GM18499 (cell line): ENCODE measurements around the gene LPP.

ENCODE experiments used
- ATAC-seq: cut with Tn5 transposase; IDR thresholded peaks from one replicate; pipeline ENCODE4 v1.9.1; 2021; ENCODE audit warnings: moderate number of reproducible peaks; ENCODE audit not compliant: insufficient read depth, unreplicated experiment

Gene LPP

GRCh38 chr3:188670446-188670845 is 516.5 kb downstream of the LPP start:
- ATAC-seq, result no peak

GRCh38 chr3:188671971-188672370 is 518.0 kb downstream of the LPP start:
- ATAC-seq, result no peak

GRCh38 chr3:188672840-188673239 is 518.9 kb downstream of the LPP start:
- ATAC-seq, result no peak

DNA sequence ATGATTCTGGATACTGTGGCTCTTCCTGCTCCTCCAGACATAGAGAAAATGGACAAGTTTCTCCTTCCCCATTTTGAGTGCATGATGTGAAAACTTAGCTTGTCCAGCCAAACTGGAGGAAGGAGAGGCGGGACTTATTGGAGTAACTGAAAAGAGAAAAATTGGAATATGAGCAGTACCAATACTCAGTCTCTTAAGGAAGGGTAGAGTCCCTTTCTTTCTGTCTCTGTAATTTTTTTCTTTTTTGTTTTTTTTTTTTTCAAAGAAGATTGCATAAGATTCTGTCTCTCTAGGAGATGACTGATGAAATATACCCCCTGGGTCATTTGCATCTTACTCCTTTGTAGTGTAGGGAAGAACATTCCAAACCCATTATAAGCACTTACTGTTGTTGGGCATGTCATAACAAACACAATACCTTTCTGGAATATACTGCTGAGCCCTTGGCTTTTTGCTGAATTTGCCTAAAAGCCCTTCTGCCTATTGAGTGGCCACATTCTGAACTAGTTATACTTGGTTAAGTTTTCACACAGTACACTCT is 519.8 kb downstream of the LPP start:
- no peak for ATAC-seq

DNA sequence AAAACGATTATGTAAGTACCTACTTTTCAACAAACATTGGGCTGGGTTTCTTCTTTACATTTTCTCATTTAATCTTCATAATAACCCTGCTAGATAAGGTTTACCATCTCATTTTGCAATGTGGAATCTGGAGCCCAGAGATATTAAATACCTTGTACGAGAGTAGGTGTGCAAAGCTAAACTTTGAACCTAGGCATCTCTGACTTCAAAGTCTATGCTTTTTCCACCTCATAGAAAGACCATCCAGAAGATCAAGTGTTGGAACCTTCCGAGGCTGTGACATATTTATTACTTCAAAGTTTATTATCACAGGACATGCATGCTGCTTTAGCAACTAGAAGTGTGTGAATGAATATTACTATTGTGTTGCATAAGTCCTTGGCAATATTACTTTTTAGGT is 520.6 kb downstream of the LPP start:
- ATAC-seq, result no peak

- no peak for ATAC-seq
Observed at GRCh38 chr3:188677344-188677743, 523.4 kb downstream of the LPP start.

- ATAC-seq, result no peak
Observed at GRCh38 chr3:188680189-188680588, 526.2 kb downstream of the LPP start.

DNA sequence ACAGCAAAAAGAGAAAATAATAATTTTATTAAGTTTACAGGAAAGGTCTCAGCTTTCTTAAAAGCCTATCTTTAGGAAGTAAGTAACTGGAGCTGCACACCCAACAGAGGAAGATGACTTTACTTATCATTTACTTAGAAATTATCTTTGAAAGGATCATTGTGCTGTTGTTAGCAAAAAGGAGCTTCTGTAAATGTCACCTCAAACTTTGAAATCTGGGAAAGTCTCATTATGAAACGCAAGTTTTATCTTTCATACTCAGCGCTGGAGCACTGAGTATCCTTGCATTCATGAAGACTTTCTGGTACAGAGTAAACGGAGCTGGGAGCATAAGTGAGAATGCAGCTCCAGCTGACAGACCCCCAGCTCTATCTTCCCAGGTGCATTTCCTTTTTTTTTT is 526.6 kb downstream of the LPP start:
- no peak for ATAC-seq

DNA sequence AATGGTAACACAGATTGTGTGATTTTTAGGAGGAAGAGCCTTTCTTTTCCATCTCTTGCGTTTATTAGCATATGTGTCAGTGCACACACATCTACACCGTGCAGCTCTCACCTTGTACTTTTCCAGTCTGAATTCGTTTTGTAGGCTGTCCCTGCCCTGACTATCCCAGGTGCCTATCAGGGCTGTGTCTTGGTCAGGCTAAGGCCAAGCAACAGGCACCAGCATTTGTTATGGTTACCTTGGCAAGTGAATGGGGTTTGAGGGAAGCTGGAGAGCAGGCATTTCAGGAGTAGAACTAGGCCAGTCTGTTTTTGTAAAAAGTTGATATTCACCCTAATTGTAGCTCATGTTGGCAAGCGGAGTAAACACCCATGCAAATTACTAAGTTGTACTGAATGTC is 528.4 kb downstream of the LPP start:
- ATAC-seq, result no peak

- no peak for ATAC-seq
Observed at GRCh38 chr3:188683032-188683521, 529.1 kb downstream of the LPP start.

DNA sequence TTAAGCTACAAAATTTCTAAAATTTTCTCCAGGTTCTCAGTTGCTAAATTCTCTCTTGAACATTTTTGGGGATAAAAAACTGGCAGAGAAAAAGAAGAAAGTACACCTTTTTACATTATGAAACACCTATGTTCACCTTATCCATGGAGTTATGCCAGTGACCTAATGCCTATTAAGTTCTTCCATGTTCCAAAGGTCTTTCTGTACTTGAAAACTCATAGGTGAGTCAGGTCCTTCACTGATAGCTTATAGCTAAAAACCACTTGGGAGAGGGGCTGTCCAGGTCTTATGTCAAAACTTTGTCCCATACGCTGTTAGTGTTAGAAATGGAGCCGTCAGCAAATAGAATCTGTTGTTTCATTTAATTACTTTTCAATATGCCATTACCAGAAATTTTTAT is 530.3 kb downstream of the LPP start:
- no peak for ATAC-seq

DNA sequence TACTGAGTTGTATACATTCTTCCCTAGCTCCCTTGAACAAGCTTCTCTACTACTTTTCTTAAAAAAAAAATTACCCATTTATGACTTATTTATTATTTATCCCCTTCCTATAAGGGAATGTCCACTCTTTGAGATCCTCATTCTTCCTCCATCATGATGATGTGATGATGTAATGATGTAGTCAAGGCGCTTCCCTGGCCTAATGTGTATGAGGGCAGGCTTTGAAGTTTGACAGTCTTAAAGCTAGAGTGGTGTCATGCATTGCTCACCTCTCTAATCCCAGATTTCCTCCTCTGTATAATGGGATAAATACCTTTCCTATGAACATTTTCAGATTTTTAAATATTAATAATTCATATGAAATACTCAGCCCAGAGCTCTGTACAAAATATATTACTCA is 531.8 kb downstream of the LPP start:
- ATAC-seq, result no peak

DNA sequence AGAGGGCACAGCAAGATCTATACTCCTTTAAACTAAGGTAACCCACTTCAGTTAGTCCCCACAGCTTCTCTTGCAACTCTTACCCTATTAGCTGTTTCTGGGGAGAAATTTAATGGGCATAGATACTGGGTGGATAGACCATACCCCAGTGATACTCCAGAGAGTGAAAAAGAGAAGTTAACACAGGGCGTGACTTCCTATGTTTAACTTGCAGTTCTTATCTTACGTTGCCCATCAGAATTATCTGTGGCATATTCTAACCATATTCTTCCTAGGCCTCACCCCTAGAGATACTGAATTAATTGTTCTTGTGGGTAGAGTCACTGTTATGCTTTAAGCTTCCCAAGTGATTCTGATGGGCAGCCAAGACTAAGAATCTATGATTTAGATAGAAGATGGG is 532.4 kb downstream of the LPP start:
- no peak for ATAC-seq

- ATAC-seq, result no peak
Observed at GRCh38 chr3:188687389-188687788, 533.4 kb downstream of the LPP start.

DNA sequence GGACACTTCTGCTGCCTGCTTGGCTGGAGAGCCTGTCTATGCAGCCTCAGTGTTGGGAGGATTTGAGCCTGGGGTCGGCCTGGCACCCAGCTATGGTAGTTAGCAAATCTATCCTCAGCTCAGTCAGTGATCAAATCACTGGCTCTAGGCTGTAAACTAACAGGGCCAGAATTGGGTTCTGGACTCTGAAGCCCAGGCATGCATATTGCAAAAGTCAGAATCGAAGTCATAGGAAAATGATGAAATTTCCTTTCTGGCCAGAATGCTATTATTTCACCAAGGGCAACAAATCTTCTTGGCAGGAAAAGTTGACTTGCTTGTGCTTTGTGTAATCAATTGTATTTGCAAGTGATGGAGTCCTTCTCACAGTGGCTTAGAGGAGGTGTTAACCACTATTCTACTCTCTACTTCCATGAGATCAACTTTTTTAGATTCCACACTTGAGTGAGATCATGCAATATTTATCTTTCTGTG is 535.2 kb downstream of the LPP start:
- ATAC-seq, result no peak

DNA sequence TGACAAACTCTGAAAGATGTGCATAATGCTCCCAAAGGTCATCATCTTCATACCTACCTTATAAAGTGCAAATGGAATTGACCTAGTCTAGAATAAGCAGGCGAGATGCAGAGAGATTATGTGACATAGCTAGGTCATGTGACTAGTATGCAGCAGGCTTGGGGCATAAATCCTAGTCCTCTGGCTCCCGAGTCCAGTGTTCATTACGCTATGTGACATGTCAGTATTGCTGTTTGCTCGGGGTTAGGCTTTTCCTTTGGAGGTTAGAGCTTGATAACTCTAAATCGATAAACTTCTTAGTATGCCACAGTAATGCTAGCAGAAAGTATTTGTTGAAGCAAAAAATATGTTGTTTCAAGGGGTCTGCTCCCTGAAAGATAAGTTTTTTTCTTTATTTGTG is 536.1 kb downstream of the LPP start:
- no peak for ATAC-seq

DNA sequence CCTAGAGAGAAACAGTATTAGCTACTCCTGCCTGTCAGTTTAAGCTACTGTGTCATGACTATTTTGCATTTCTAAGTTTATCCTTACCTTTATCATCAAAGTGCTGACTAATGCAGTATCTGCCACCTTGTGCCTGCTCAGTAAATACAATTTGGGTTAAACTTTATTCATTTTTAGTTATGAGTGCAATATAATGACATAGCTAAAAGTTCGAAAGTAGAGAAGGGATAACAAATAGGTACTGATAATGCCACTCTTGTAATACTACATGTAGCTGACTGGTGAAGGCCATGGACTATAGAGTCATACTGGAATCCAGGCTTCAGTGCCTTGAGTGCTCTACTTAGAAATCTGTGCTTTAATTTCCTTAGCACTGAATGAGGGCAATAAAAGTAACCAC is 537.0 kb downstream of the LPP start:
- ATAC-seq, result no peak

DNA sequence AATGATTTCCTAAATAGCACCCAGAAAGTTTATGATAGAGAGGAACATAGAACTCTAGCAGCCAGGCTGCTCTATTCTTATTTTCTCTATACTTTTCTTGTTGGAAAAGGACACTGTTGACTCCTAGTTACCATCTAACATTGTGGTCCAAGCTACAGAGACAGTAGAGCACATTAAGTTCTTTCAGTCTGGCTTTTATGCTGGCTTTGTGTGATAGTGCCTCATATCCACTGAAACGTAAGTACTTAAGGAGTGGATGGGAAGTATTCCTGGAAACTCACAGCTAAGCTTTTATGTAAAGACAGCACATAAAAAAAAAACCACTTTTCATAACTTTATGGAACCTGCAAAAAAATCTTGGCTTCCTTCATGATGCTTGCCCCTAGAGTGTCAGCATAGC is 537.7 kb downstream of the LPP start:
- no peak for ATAC-seq

- ATAC-seq, result no peak
Observed at GRCh38 chr3:188692700-188693099, 538.7 kb downstream of the LPP start.

DNA sequence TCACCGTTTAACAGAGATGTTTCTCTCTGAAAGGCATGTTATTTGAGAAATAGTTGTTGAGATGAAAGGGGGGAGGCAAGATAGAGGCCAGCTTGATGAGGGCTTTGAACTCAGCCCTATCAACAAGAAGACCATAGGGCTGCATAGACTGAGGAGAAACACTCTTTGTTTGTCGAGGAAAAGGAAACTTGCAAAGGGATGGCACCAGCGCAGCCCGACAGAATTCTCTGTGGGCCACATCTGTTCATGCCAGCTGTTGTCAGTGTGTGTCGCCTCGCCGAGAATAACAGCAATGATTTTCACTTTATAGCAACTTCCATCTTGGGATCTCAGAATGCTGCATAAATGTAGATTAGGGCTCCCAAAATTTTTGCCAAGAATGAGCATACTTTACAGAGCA is 539.5 kb downstream of the LPP start:
- ATAC-seq, result no peak

GRCh38 chr3:188695241-188695640 is 541.3 kb downstream of the LPP start:
- no peak for ATAC-seq

GRCh38 chr3:188697127-188697526 is 543.2 kb downstream of the LPP start:
- peak; percentile 75 for ATAC-seq

DNA sequence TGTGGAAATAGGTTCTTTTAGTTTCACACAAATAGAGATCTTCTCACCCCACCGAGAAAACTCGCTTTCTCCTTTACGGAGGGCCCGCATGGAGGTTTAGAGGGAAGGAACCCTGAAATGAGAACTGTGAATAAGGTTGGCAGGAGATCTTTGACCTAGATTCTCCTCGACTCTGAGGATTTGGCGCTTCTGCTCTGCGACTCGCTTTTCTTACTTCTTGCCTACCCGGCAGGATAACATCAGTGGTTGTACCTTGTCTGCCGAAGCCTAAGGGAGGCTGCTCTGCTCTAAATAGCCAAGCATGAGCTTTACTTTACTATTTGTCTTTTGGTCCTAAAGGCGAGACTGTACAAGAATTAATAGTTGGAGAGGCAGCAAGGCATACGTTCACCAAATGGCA is 544.5 kb downstream of the LPP start:
- ATAC-seq, result no peak
